ENCODE results near the gene BAAT.

BAAT gene

DNA sequence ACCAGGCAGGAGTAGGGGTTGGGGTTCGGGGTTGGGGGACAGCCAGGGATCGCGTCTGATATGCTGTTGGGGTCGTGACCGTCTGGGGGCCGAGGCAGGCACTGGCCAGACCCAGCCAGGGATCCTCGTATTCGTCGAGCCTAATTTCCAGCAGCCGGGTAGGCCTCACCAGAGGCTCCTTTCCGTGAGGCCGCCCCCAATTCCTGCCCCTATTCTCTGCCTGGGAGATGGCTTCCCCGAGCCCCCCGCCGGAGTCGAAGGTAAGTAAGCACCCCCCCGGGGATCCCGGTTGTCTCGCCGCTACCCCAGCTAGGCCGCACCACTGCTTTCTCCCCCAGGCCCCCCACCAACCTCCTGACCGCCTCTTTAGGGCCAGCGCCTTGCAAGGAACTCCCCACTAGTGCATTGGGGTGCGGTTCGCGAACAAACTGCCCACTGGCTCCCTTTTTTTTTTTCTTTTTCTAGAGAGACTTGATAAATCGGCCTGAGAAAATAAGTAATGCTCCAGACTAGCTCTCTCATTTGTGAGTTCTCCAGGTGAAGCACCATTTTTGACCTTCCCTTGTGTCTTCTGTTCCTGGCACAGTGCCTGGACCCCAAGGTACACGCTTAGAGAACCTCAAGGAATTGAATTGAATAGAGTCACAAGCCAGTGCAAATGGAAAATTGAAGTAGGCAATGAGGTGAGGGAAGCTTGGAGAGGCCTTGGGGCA is 14.3 kb upstream of the BAAT start:
- no peak for DNase-seq (ENCODE audit: low read depth in 1 of 2, low spot score in 1 of 2)

DNA sequence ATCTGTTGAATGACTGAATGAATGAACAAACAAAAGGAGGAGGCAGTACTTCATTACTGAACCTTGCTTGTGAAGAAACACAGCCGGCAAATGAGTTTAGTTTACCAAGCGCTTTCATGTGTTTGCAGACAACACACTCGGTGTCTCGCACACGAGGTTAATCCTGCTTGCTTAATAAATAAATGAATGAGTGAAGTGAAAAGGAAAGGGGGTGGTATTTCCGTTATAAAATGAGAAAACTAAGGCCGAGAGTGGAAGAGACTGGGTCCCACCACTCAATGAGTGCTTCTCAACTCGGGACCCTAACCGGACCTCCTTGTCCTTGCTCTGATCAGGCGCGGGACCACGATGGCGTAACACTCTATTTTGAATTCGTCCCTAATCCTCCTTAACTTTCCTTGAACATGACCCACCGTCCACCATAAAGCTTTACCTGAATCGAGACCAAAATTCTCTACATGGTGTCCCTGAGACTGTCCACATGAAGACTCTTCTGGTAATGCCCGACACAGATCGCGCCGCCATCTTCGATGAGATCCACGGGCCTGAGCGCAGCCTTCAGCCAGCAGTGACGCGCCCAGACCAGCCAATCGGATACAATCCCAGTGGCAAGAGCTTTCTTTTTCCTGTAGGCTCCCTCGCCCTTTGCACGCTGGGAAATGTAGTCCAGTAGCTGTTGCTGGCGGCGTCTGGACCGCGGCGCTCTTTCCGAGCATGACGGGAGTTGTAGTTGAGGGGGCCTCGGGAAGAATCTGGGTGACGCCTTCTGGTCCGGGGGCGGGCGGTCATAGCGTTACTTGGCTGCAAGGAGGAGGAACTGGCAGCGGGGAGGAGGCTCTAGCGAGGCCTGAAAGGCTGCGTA is 13.5 kb upstream of the BAAT start, which contains the start of the genes MRPL50 and ZNF189:
TSS of gene MRPL50 (minus strand) at position 551 of the 862 bp plus-strand sequence. CDS start at position 525, 26 bp downstream.
TSS of gene ZNF189 (plus strand) at position 784 of the 862 bp plus-strand sequence. CDS start 306 bp downstream, outside the sequence.
- DNase-seq (ENCODE audit: low read depth in 1 of 2, low spot score in 1 of 2): peak; percentile 88 to 91

DNA sequence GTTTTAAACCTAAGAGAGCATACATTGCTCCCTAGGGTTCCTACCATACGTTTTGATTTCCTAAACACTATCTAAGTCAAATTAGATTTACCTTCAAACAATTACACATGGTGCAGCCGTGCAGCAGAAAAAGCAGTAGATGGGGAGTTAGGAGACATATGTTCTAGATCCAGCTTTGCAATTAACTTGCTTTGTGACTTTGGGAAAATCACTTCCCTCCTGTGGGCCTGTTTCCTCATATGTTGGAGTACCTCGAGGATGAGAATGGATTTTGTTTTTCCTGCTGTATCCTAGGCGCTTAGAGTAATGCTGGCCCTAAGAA is 12.9 kb upstream of the BAAT start:
- DNase-seq (ENCODE audit: low read depth in 1 of 2, low spot score in 1 of 2): no peak

DNA sequence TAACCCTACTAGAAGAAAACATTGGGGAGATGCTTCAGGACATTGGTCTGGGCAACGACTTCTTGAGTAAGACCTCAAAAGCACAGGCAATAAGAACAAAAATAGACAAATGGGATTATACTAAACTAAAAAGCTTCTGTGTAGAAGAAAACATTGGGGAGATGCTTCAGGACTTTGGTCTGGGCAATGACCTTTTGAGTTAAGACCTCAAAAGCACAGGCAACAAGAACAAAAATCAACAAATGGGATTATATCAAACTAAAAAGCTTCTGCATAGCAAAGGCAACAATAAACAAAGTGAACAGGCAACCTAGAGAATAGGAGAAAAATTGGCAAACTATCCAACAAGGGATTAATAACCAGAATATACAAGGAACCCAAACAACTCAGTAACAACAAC is 9.9 kb upstream of the BAAT start:
- DNase-seq (ENCODE audit: low read depth in 1 of 2, low spot score in 1 of 2): no peak

DNA sequence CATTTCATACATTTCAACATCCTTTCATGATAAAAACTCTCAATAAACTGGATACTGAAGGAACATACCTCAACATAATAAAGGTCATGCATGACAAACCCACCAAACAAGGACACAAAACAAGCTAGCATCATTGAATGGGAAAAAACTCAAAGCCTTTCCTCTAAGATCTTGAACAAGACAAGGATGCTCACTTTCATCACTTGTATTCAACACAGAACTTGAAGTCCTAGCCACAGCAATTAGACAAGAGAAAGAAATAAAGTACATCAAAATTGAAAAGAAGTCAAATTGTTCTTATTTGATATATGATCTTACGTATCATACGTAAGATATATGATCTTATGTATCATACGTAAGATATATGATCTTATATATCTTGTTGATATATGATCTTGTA is 8.3 kb upstream of the BAAT start:
- DNase-seq (ENCODE audit: low read depth in 1 of 2, low spot score in 1 of 2): no peak

DNA sequence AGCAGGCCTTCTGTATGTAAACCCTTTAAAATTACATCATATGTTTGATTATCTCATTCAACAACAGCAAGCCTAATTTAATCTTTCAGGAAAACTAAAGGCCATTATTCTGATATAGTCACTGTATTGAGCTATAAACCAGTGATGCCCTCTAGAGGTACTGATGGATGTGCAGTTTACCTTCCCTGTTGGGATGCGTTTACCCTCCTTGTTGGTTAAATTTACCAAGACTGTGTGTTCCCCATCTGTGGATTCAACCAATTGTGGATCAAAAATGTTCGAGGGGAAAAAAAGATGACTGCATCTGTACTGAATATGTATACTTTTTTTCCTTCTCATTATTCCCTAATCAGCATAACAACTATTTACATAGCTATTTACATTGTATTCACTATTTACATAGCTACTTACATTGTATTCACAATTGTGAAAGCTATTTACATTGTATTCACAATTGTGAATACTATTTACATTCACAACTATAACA is 3.7 kb upstream of the BAAT start:
- no peak for DNase-seq (ENCODE audit: low read depth in 1 of 2, low spot score in 1 of 2)

DNA sequence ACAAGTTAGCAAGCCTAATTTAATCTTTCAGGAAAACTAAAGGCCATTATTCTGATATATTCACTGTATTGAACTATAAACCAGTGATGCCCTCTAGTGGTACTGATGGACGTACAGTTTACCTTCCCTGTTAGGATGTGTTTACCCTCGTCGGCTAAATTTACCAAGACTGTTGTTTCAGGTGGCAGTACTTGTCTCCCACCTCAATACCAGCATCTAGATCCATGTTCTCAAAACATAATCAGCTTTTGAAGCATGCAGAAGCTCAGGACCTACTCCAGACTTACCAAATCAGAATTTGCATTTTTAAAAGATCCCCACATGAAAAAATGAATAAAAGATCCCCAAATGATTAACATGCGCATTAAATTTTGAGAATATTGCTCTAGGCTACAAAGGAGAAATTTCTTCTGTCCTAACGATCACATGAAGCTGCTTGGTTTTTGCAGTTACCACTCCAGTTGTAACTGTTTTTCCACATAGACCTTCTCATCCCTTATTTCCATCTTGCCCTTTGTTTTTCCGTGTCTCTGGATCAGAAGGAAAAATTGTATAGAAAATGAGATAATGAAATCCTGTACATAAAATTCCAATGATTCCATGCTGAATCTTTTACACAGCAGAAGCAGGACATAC is 3.2 kb upstream of the BAAT start:
- DNase-seq (ENCODE audit: low read depth in 1 of 2, low spot score in 1 of 2): no peak

DNA sequence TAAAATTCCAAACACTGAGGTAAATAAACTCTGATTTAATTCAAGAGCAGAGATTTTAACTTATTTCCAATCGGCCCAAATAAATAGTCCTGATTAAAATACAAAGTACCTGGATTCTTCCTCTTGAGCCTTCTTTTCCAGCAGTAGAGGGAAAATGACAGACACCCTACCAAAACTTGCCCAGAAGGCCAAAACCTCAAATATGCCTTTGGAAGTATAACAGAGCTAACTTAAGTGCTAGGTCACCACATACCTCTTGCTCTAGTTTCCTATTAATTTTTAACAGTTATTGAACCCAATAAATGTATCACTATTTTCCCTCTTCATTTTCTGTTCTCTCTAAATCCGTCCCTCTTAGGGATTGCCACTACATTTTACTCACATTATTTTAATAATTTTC is 1.4 kb downstream of the BAAT start:
- DNase-seq (ENCODE audit: low read depth in 1 of 2, low spot score in 1 of 2): no peak

DNA sequence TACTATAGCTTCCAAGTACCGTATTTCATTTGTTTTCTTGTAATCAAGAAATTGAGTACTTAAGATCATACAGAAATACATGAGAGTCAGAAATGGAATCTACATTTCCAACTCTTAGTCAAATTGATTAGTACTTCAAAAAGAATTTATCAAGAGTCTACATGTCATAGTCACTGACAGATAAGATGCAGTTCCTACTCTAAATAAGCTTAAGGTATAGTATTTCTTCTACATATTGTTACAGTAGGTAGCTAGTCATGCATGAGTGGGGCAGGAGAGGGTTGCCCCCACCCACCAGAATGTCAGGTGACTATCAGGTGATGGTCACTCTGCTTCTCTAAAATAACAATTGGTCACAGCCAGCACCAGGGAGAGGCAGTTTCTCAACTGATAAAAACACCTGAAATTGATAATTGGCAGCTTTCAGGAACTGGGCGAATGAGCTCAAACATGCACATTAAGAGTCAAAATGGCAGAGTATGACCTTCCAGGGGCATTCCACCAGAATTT is 2.9 kb downstream of the BAAT start:
- DNase-seq (ENCODE audit: low read depth in 1 of 2, low spot score in 1 of 2): no peak

DNA sequence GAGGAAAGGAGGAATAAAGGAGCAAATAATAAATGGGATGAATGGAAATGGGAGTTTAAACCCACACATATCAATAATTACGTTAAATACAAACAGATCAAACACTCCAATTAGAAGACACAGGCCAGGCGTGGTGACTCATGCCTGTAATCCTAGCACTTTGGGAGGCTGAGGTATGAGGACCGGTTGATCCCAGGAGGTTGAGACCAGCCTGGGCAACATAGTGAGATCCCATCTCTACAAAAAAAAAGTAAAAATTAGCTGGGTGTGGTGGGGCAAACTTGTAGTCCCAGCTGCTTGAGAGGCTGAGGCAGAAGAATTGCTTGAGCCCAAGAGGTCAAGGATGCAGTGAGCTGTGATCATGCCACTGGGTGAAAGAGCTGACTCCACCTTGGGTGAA is 3.7 kb downstream of the BAAT start:
- no peak for DNase-seq (ENCODE audit: low read depth in 1 of 2, low spot score in 1 of 2)

DNA sequence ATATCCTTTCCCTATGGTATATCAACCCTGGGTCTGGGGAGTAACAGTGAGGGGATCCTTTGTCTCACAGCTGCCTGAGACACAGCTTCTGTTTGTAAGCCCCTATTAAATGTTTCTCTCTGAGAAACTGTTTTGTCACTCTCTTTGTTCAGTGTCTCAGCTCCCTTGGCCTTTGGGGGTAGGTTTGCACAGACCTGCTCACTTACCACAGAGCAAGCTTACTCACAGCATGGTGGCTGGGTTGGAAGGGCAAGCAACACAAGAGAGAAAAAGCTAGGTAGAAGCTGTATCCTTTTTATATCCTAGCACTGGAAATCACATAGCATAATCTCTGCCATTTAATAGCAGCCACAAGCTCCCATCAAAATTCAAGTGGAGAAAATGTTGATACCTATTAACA is 4.5 kb downstream of the BAAT start:
- DNase-seq (ENCODE audit: low read depth in 1 of 2, low spot score in 1 of 2): no peak

DNA sequence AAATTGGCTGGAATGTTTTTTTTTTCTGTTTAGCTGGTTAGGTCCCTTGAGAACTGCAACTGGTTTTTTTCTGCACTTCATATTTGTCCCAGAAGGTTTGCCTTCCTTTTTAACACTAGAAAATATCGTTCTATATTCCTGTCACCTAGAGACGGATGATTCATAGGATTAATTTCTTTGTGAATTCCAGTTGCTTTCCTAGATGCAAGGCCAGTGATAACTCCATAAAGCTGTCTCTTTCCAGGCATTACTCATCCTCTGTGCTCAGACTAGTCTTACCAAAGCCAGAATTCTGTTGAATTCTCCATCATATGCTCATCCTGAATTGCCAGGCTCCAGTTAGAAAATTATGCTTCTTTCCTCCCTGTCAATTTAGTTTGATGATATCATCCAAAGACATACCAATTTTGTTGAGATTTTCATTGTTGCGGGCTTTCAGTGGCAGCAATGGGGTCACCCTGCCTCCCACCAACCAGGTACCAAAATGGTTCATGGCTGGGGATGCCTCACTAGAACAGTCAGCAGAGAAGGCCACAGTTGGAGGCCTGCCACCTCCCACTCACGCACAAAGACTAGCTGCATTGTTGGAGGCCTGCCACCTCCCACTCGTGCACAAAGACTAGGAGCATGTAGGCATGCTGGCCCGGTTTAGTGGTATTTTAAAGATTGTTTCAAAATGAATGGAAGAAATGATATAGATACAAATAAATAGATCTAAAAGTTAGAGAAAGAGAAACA is 8.5 kb downstream of the BAAT start:
- DNase-seq (ENCODE audit: low read depth in 1 of 2, low spot score in 1 of 2): no peak

DNA sequence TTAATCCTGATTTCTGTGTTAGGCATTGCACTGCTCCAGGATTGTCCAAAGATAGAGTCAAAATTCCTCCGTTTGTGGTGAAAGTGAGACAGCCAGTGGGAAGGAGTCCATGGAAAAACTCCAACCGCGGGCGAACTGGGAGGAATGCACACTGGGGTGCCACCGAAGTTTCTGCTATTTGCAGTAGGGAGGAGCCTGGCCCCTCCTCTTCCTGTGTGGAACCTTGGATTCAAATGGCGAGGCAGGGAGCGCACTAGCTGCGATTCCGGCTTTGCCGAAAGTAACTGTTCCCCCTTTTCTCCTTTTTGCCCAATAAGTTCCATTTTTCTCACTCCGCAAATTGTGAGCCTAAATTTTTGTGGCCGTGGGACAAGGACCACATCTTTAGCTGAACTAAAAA is 9.3 kb downstream of the BAAT start:
- DNase-seq (ENCODE audit: low read depth in 1 of 2, low spot score in 1 of 2): no peak

DNA sequence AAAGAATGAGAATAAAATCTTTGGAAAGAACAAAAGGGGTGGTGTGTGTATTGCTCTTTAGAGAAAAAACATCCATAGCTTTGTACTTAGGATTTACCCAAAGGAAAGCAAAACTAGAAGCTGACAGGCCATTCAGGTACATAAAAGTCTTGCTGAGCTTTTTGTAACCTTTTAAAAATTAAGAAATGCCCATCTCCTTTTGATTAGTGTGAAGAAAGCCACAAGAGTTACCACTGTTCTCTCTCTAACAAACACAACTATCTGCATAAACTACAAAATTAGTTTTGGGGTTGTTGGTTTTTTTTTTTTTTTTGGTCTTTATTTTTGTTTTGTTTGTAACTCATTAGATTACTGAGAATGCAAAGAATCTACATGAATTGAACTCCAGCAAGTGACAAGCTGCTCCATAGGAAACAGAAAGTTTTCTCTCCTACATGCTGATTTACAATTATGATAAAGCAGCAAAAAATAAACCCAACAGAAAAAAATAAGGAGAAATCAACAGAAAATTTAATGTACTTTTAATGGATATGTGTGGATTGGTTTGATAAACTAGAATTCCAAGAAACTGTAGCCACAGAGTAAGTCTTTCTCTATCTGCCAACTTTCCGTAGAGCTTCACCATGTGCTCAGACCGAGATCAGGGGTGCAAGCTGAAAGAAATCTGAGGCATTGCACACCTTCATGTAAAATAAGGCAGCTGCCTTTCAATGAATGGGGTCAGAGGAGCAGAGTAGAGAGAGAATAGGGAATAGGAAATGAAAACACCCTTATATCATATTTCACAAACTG is 12.3 kb downstream of the BAAT start:
- DNase-seq (ENCODE audit: low read depth in 1 of 2, low spot score in 1 of 2): no peak

DNA sequence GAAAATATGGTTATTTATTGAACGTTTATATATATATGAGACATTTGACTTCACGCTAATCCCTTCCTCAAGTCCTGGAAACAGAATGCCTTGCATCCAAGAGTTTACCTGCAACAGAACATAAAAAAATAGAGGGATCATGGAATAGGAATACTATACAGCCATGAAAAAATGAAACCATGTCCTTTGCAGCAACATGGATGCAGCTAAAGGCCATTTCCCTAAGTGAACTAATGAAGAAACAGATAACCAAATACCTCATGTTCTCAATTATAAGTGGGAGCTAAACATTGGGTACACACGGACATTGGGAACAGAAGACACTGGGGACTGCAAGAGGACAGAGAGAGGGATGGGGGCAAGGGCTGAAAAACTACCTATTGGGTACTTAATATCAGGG is 13.0 kb downstream of the BAAT start:
- no peak for DNase-seq (ENCODE audit: low read depth in 1 of 2, low spot score in 1 of 2)

DNA sequence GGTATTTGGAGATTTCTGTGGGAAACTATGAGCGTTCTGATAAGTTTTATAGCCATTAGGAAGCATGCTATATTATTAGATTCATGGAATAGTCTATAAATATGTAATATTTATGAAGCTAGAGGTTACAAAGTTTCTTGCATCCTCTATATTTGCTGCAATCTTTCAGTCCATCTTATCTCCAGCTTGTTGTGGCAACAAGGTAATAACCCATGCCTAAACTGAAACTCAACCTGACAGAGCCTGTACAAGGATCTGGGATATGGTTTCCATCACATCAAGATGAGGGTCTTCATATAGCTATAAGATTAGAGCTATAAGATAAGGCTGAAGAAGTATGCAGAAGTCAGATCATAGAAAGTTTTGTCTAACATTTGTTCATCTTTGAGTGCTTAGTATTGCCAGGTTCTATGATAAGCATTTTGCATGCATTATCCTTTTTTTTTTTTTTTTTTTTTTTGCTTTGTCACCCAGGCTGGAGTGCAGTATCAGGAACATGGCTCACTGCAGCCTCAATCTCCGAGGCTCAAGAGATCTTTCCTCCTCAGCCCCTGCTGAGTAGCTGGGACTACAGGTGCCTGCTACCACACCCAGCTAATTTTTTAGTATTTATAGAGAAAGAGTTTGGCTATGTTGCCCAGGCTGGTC is 14.8 kb downstream of the BAAT start:
- no peak for DNase-seq (ENCODE audit: low read depth in 1 of 2, low spot score in 1 of 2)

DNA sequence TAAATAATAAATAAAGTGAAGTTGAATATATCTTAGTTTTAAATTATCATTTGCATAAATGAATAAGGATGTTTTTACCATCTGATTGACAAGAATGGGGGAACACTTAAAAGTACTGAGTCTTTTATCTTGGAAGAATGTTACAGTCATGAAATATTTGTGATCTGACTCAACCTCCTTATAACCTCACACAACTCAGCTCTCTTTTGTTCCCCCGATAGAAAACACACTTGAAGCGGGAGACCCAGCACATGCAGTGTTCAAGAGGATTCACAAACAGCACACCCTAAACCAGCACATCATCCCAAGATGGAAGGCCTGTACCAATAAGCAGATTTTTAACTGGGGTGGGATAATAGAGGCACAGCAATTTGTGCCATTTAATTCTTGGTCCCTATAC is 15.5 kb downstream of the BAAT start:
- no peak for DNase-seq (ENCODE audit: low read depth in 1 of 2, low spot score in 1 of 2)

DNA sequence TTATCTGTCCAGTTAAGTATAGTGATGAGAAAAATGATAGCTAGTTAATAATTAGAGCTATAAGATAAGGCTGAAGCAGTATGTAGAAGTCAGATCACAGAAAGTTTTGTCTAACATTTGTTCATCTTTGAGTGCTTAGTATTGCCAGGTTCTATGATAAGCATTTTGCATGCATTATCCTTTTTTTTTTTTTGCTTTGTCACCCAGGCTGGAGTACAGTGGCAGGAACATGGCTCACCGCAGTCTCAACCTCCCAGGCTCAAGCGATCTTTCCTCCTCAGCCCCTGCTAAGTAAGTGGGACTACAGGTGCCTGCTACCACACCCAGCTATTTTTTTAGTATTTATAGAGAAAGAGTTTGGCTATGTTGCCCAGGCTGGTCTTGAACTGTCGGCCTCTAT is 17.5 kb downstream of the BAAT start:
- DNase-seq (ENCODE audit: low read depth in 1 of 2, low spot score in 1 of 2): no peak

DNA sequence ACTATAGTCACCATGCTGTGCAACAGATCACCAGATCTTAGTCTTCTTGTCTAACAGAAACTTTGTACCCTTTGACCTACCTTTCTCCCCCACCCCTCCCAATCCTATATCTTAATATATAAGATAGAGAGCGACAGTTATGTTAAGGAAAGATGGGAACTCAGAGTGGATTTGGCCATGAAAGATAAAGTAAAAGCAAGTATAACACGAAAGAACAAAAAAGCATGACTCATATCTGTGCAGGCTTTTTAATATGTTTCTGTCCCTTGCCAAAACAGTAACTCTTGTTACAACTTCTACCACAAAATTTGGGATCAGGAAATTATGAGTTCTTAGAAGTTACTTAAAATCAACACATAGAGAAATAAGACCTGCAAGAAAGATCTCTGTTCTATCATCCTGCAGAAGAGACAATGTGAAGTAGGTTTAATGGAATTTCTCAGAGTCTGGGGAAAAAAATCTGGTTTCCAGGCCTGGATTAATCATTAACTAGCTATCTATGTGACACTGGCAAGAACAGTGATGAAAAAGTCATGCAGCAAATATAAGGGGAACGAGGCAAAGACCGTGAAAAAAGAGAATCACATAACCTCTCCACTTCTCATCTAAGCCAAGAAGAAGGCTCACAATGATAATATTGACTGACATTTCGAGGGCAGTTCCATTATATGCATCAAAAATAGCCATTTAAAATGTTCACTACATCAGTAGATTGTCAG is 18.6 kb downstream of the BAAT start:
- no peak for DNase-seq (ENCODE audit: low read depth in 1 of 2, low spot score in 1 of 2)

All from stimulated activated CD4-positive, alpha-beta T cell treated with anti-CD3 and anti-CD28 coated beads, Interleukin-15, amount 100 ng/mL, for 1 hour (primary cell).